Sigmoid colon (tissue), 7 donors: ENCODE data around the gene PDCD4. TPM values are rescaled to one million over a fixed set of nuclear protein-coding genes. Genes with fewer than 3 reads are reported as not detected.

Experiments
- DNase-seq: peaks from one replicate; pipeline ENCODE4 v3.0.0-alpha.2; 2019
- H3K27ac ChIP-seq, 4 donors: fragments of 200-600 bp; sonication (generic); one replicate each; pipeline ENCODE4 v1.5.1; 2016 to 2019; ENCODE audit warnings: mild to moderate bottlenecking in 1 of 4
- H3K27me3 ChIP-seq, 3 donors: fragments of 200-600 bp; sonication (generic); one replicate each; pipeline ENCODE4 v1.5.1; 2019; ENCODE audit warnings: mild to moderate bottlenecking in 1 of 3
- H3K36me3 ChIP-seq, 4 donors: fragments of 200-600 bp; sonication (generic); one replicate each; pipeline ENCODE4 v1.5.1; 2016 to 2019
- H3K4me1 ChIP-seq, 4 donors: fragments of 200-600 bp; sonication (generic); one replicate each; pipeline ENCODE4 v1.5.1; 2017 to 2019
- H3K4me3 ChIP-seq, 4 donors: fragments of 200-600 bp; sonication (generic); one replicate each; pipeline ENCODE4 v1.5.1; 2017 to 2019; ENCODE audit warnings: mild to moderate bottlenecking in 2 of 4, moderate library complexity in 1 of 4
- H3K9me3 ChIP-seq, 4 donors: fragments of 200-600 bp in 3 of 4; sonication (generic) in 3 of 4; one replicate each; pipeline versions ENCODE4 v1.5.1 to v1.6.1; 2013 to 2019
- CTCF ChIP-seq, 4 experiments: fragments of 450-650 bp in 3 of 4; fragments of 200-600 bp in 1 of 4; IDR thresholded peaks; one replicate each; pipeline ENCODE4 v1.5.1; 2016 to 2019; ENCODE audit warnings: antibody characterized with exemption in 4 of 4, mild to moderate bottlenecking in 3 of 4, moderate library complexity in 2 of 4
- EP300 ChIP-seq, 4 donors: sonication (generic); formaldehyde crosslinking; IDR thresholded peaks; one replicate each; pipeline ENCODE4 v1.6.1; 2017; ENCODE audit warnings: antibody characterized with exemption in 4 of 4
- POLR2A ChIP-seq, 2 donors: fragments of 450-650 bp; IDR thresholded peaks; one replicate each; pipeline ENCODE4 v1.6.1; 2016; ENCODE audit warnings: antibody characterized with exemption in 2 of 2, mild to moderate bottlenecking in 2 of 2, moderate library complexity in 2 of 2
- POLR2AphosphoS5 ChIP-seq, 4 donors: sonication (generic); formaldehyde crosslinking; IDR thresholded peaks; one replicate each; pipeline ENCODE4 v1.6.1; 2017; ENCODE audit warnings: antibody characterized with exemption in 4 of 4
- WGBS, 2 donors: extraction: QIAGEN DNeasy Blood & Tissue Kit; methylation state at CpG; one replicate each; pipeline ENCODE4 v1.1.7; 2013; 5-methylcytosine and 5-hydroxymethylcytosine counted together
- intact Hi-C: fragments of 100-400 bp; cut with DNase I; formaldehyde crosslinking; loops from one replicate; pipeline ENCODE4 v1.15.1; 2023
- polyA plus RNA-seq, 3 donors: library from polyadenylated mRNA; stranded (reverse); fragments of 200-250 nt; gene quantifications; one replicate each; pipeline ENCODE4 v1.2.3, GENCODE V29; 2013
- total RNA-seq, 4 donors: library from RNA; depleted of rRNA; stranded (reverse); fragments of >200 nt; gene quantifications; one replicate each; pipeline ENCODE4 v1.1.0, GENCODE V29; 2016
- donor health status: healthy with polysubstance abuse.
- donor health status: Bipolar disorder and iron deficiency.
- donor health status: healthy.

Gene PDCD4
- total and polyA plus RNA-seq, 7 donors: 64.3 to 327 (median 140) TPM

GRCh38 chr10:110887560-110887959 lies 15.8 kb downstream of the PDCD4 start:
- Histone ChIP-seq H3K27ac (peak overlapping the region in 1 of 4 donors; percentile 48), H3K9me3 (no peaks in the 10 kb centered on the region), H3K4me1 (peaks cover 0 to 45% (median 28%) of the 10 kb centered on the region in 4 donors), H3K4me3 (no peak overlapping the region), H3K36me3 (peaks cover 0 to 93% (median 15%) of the 10 kb centered on the region in 4 donors), H3K27me3 (no peaks in the 10 kb centered on the region)
- intact Hi-C loops: no loop called here
- DNase-seq: no peak
- TF ChIP-seq POLR2AphosphoS5 (IDR thresholded peaks at IDR 0.05) (no peak), EP300 (IDR thresholded peaks at IDR 0.05) (no peak), CTCF (IDR thresholded peaks at IDR 0.05) (no peak), POLR2A (IDR thresholded peaks at IDR 0.05) (no peak)
- 93 to 96% methylated on average over 1 of the region's 1 CpG for WGBS, 2 donors

GRCh38 chr10:110892602-110893288 lies 21.0 kb downstream of the PDCD4 start:
- no peak overlapping the region for H3K4me3 ChIP-seq
- TF ChIP-seq CTCF (IDR thresholded peaks at IDR 0.05): no peak
- TF ChIP-seq POLR2A (IDR thresholded peaks at IDR 0.05): no peak
- no peak for TF ChIP-seq POLR2AphosphoS5 (IDR thresholded peaks at IDR 0.05)
- TF ChIP-seq EP300 (IDR thresholded peaks at IDR 0.05): no peak
- WGBS, 2 donors: 65 to 84% methylated on average over 3 of the region's 3 CpGs
- H3K9me3 ChIP-seq: no peaks in the 10 kb centered on the region
- peak overlapping the region in 2 of 4 donors; percentile 48 to 50 for H3K27ac ChIP-seq
- peaks cover 0 to 50% (median 39%) of the 10 kb centered on the region in 4 donors for H3K4me1 ChIP-seq
- peaks cover 4 to 86% (median 12%) of the 10 kb centered on the region in 4 donors for H3K36me3 ChIP-seq
- no peaks in the 10 kb centered on the region for H3K27me3 ChIP-seq
- intact Hi-C loops: loop anchor here (2.0 to 5.0 kb wide), 3 partner anchors 88 to 280 kb away; no protein-coding TSS in a partner anchor
- no peak for DNase-seq

GRCh38 chr10:110893559-110894179 lies 21.9 kb downstream of the PDCD4 start:
- Histone ChIP-seq H3K9me3 (no peaks in the 10 kb centered on the region), H3K4me3 (no peak overlapping the region), H3K27ac (peak overlapping the region in 2 of 4 donors; percentile 48 to 50), H3K27me3 (no peaks in the 10 kb centered on the region), H3K4me1 (peaks cover 0 to 51% (median 39%) of the 10 kb centered on the region in 4 donors), H3K36me3 (peaks cover 4 to 86% (median 15%) of the 10 kb centered on the region in 4 donors)
- intact Hi-C loops: loop anchor here (2.0 to 5.0 kb wide), 3 partner anchors 89 to 281 kb away; no protein-coding TSS in a partner anchor
- no peak for DNase-seq
- TF ChIP-seq POLR2AphosphoS5 (IDR thresholded peaks at IDR 0.05) (no peak), POLR2A (IDR thresholded peaks at IDR 0.05) (no peak), EP300 (IDR thresholded peaks at IDR 0.05) (no peak), CTCF (IDR thresholded peaks at IDR 0.05) (peak; percentile 18 to 58 (median 46))
- 20 to 32% methylated on average over 4 of the region's 4 CpGs for WGBS, 2 donors

DNA sequence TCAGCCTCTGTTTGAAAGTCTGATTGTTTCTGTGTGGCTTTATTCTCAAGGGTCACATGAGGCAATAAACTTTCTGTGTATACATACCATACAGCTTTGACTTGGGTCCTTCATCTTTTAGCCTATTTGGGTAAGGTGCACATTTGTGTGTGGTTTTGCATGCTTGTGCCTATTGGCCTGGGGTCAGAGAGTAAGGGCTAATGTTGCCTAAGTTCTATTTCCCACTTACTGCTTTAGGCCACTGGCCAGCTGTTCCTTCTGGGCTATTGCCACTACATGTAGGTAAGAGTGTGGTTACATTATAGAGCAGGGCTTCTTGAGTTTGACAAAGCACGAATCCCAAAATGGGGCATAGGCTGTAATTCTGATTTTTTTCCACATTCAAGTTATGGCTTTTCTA lies 25.5 kb downstream of the PDCD4 start:
- Histone ChIP-seq H3K9me3 (no peaks in the 10 kb centered on the region), H3K27ac (peak overlapping the region in 3 of 4 donors; percentile 28 to 58 (median 42)), H3K4me3 (no peak overlapping the region), H3K4me1 (peaks cover 0 to 59% (median 38%) of the 10 kb centered on the region in 4 donors), H3K27me3 (no peaks in the 10 kb centered on the region), H3K36me3 (peaks cover 0 to 88% (median 17%) of the 10 kb centered on the region in 4 donors)
- DNase-seq: no peak
- intact Hi-C loops: no loop called here
- TF ChIP-seq POLR2A (IDR thresholded peaks at IDR 0.05): no peak
- no peak for TF ChIP-seq CTCF (IDR thresholded peaks at IDR 0.05)
- TF ChIP-seq POLR2AphosphoS5 (IDR thresholded peaks at IDR 0.05): no peak
- no peak for TF ChIP-seq EP300 (IDR thresholded peaks at IDR 0.05)
- WGBS, 2 donors: 78 to 83% methylated on average over 1 of the region's 1 CpG
